Measurements from ENCODE around the gene CLK2. TPM values are rescaled to one million over a fixed set of nuclear protein-coding genes. Genes with fewer than 3 reads are reported as not detected.
A peak's percentile ranks its signal among the peaks of the same experiment; 100 is the strongest.

Gene CLK2
- total RNA-seq (2021; fragmentation: NEBNext Ultra II Directional; extraction: Animal tissue kit (Norgen Biotek cat#: 25700)) (58.2 and 62.2 TPM in 2 replicates), polyA plus RNA-seq (2011; rRNA removed) (76.0 and 98.8 TPM in 2 replicates), polyA minus RNA-seq (2011; rRNA and poly(A)+ RNA removed) (74.1 and 100 TPM in 2 replicates)
- 73.0 TPM for polyA plus RNA-seq (2011; cell fraction: cytosol; rRNA removed)
- 458 TPM for polyA plus RNA-seq (2011; cell fraction: nucleus; rRNA removed)
- 49.9 to 84.8 TPM (median 77.3 TPM) in 4 replicates for polyA plus RNA-seq (2012, experiment 1 of 2)
- polyA plus RNA-seq (2012, experiment 2 of 2): 31.5 TPM
- 59.7 TPM for polyA plus RNA-seq (2013, experiment 1 of 2)
- 53.7 TPM for polyA plus RNA-seq (2013, experiment 2 of 2)
- 37.4 TPM for polyA minus RNA-seq (2011; cell fraction: cytosol; rRNA and poly(A)+ RNA removed)
- 107 TPM for polyA minus RNA-seq (2011; cell fraction: nucleus; rRNA and poly(A)+ RNA removed)
- long read RNA-seq, experiment 1, partial matches to known transcripts: 14 of 27 reads
- long read RNA-seq, experiment 1, other reads (novel, unspliced or antisense): 6 of 27 reads
- long read RNA-seq, experiment 2, partial matches to known transcripts: 30 of 36 reads
- long read RNA-seq, experiment 2, other reads (novel, unspliced or antisense): 4 of 36 reads

DNA sequence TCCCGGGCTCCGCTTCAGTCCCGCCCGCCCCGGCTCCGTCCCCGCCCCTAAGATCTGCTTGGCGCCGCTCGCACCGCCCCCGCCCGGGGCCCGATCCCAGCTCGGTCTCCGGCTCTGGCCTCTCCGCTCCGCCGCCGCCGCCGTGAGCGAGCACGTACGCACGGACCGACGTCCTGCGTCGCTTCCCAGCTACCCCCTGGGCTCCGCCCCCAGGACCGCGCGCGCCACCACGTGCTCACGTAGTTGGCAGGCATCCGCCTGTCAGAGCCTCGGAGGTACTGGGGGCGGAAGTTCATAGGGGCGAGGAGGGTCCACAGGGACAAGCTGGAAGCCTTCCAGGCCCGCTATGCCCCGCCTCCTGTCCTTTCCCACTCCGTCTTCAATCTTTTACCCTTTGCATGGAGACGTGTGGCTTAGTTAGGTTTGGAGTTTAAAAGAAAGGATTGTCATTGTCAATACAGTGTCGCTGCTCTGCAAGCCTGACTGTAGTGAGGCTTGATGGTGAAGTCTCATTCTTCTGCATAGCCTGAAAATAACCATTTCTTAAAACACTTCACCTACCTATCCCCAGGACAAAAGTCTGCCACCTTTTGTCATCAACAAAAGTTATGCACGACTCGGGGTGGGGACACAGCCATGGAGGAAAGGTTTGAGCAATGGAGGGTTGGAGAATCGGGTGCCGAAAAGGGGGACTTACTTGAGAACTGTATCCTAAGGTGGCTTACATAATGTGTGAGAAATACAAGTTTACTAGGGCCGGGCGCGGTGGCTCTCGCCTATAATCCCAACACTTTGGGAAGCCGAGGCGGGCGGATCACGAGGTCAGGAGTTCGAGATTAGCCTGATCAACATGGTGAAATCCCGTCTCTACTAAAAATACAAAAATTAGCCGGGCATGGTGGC lies at the start of gene CLK2:
CLK2 (minus strand) TSS at position 162 of the 903 bp plus-strand sequence. CDS start 2,527 bp downstream, outside the sequence.
- H3K18ac ChIP-seq (ENCODE audit: extremely low read depth, low read length): peak within 1 kb of the TSS; percentile 72; the same call in 1 of the 2 replicates
- peaks cover 16 to 29% (median 23%) of the 10 kb centered on the region in 4 experiments for H3K36me3 ChIP-seq (ENCODE audit: control insufficient read depth in 2 of 4, insufficient read depth in 4 of 4, low read length in 3 of 4)
- peaks cover 17% of the 10 kb centered on the region; the same call in 1 of the 2 replicates for H3K23me2 ChIP-seq (ENCODE audit: low read depth, low read length)
- H3K4me3 ChIP-seq (ENCODE audit: extremely low read depth in 1 of 4, insufficient read depth in 2 of 4, low read depth in 3 of 4, low read length in 4 of 4): peak within 1 kb of the TSS; percentile 86 to 100 (median 90)
- no peak within 1 kb of the TSS for H2BK120ac ChIP-seq (replicated peaks; ENCODE audit: low read depth, low read length)
- FAIRE-seq (no peak), DNase-seq (ENCODE audit: low read depth in 1 of 2, low spot score in 2 of 2) (peak; percentile 93 to 96)
- H3K56ac ChIP-seq (replicated peaks; ENCODE audit: insufficient read length, low read depth, low read length): no peak within 1 kb of the TSS
- 28% methylated on average over 45 of the region's 61 CpGs; no CpG with 5 or more reads in 1 of the 2 experiments for WGBS, 2 experiments (ENCODE audit: extremely low coverage in 1 of 2, insufficient coverage in 1 of 2, insufficient read length in 1 of 2, insufficient replicate concordance in 2 of 2, low coverage in 1 of 2, low lambda C conversion rate in 2 of 2, missing lambda C conversion rate in 1 of 2)
- H3K27ac ChIP-seq (ENCODE audit: low read depth, low read length): peak within 1 kb of the TSS; percentile 78; the same call in 1 of the 2 replicates
- POLR2A ChIA-PET (ENCODE audit: partially characterized antibody): interaction anchor here (0.7 to 7.5 kb wide), 19 partner anchors 11 to 470 kb away, joined by 3 to 87 read pairs (median 6); partner anchors contain the start of genes ENTREP3, FDPS, KRTCAP2 and RUSC1
- peak within 1 kb of the TSS; percentile 78 to 96 for H3K4me2 ChIP-seq (ENCODE audit: insufficient read depth in 1 of 2, low read depth in 2 of 2, low read length in 2 of 2)
- H3K9me3 ChIP-seq (ENCODE audit: insufficient read depth in 2 of 2, low read depth in 1 of 2, low read length in 1 of 2): no peaks in the 10 kb centered on the region
- H2AFZ ChIP-seq (ENCODE audit: low read length): peak within 1 kb of the TSS; percentile 18
- H2BK12ac ChIP-seq (ENCODE audit: low read depth, low read length): 0 out of 2 replicates have a peak within 1 kb of the TSS, but pooled peaks have one; percentile 32
- peak within 1 kb of the TSS; percentile 22 for H4K91ac ChIP-seq (replicated peaks; ENCODE audit: insufficient read length, low read length)
- H3K23ac ChIP-seq (ENCODE audit: insufficient read length): no peak within 1 kb of the TSS
- H3K4me1 ChIP-seq (replicated peaks in 1 of 4; ENCODE audit: control insufficient read depth in 3 of 4, insufficient read depth in 4 of 4, low read length in 3 of 4): peaks cover 2 to 14% (median 5%) of the 10 kb centered on the region in 4 experiments; a peak in 6 of 7 replicates
- H3K27me3 ChIP-seq (replicated peaks in 1 of 4; ENCODE audit: control insufficient read depth in 3 of 4, extremely low read depth in 1 of 4, insufficient read depth in 3 of 4, low read length in 3 of 4): peaks cover 0 to 3% (median 0%) of the 10 kb centered on the region in 4 experiments; a peak in 2 of 7 replicates
- no peak within 1 kb of the TSS for H2AK5ac ChIP-seq (ENCODE audit: low read depth, low read length)
- no peak within 1 kb of the TSS for H4K8ac ChIP-seq (ENCODE audit: extremely low read depth, insufficient read depth, low read length)
- CTCF ChIA-PET (ENCODE audit: partially characterized antibody): interaction anchor here (0.7 to 2.7 kb wide), 9 partner anchors 10 to 72 kb away, joined by 3 to 16 read pairs (median 7); partner anchors contain the start of genes ENTREP3 and RUSC1
- H2BK20ac ChIP-seq (ENCODE audit: low read length): no peak within 1 kb of the TSS
- peaks cover 10 to 25% of the 10 kb centered on the region in 2 experiments for H3K79me2 ChIP-seq (ENCODE audit: control insufficient read depth in 1 of 2, insufficient read depth in 2 of 2, low read length in 2 of 2)
- no peak within 1 kb of the TSS for H2BK15ac ChIP-seq (ENCODE audit: low read length)
- H3K14ac ChIP-seq (ENCODE audit: insufficient read length): no peak within 1 kb of the TSS
- H3K9ac ChIP-seq (replicated peaks in 1 of 4; ENCODE audit: extremely low read depth in 1 of 4, low read depth in 3 of 4, low read length in 3 of 4): peak within 1 kb of the TSS; percentile 80 to 98 (median 84)
- peak within 1 kb of the TSS; percentile 30 for H3K4ac ChIP-seq (replicated peaks; ENCODE audit: insufficient read length, low read depth, low read length)
- peak within 1 kb of the TSS; percentile 62; the same call in 1 of the 2 replicates for H2BK5ac ChIP-seq (ENCODE audit: low read depth, low read length)
- H4K5ac ChIP-seq (ENCODE audit: insufficient read length, low read depth, low read length): peak within 1 kb of the TSS; percentile 84
- peaks cover 5 to 7% of the 10 kb centered on the region in 2 experiments for H4K20me1 ChIP-seq (replicated peaks in 1 of 2; ENCODE audit: control insufficient read depth in 1 of 2, insufficient read depth in 2 of 2, low read length in 2 of 2)
- no peaks in the 10 kb centered on the region; the same call in none of the 2 replicates for H3K79me1 ChIP-seq (ENCODE audit: low read depth, low read length)
- TF ChIP-seq JUN (IDR thresholded peaks at IDR 0.05; ENCODE audit: low read depth, low read length): no peak
- peak; percentile 67 for TF ChIP-seq TAF7 (optimal IDR thresholded peaks at IDR 0.05; ENCODE audit: borderline replicate concordance, low read depth, low read length)
- TF ChIP-seq RNF2 (IDR thresholded peaks at IDR 0.05; ENCODE audit: borderline replicate concordance, low read depth, low read length, missing control alignments, poor library complexity, severe bottlenecking): no peak
- TF ChIP-seq CREB1 (IDR thresholded peaks at IDR 0.05): peak; percentile 63; the same call in 1 of the 2 replicates
- TF ChIP-seq SUZ12 (IDR thresholded peaks at IDR 0.05; ENCODE audit: low read length): no peak
- TF ChIP-seq YY1 (IDR thresholded peaks at IDR 0.05; ENCODE audit: low read depth, low read length): no peak

Measured in H1 (cell line).